SU-DHL-6 (cell line): ENCODE measurements around the gene SLC4A5.

Experiments used
- H2AFZ ChIP-seq: fragments of 200-600 bp; sonication (generic); 2 replicates; pipeline ENCODE4 v1.6.1; 2014; ENCODE audit warnings: low read depth, mild to moderate bottlenecking, moderate library complexity, mixed read lengths, antibody characterized with exemption, low read length; ENCODE audit not compliant: severe bottlenecking
- H3F3A ChIP-seq: fragments of 200-600 bp; shearing (Covaris generic); 2 replicates; pipeline ENCODE4 v1.6.0; 2016; ENCODE audit warnings: antibody characterized with exemption, mild to moderate bottlenecking; ENCODE audit not compliant: insufficient read depth
- H3K27ac ChIP-seq: fragments of 200-600 bp; sonication (generic); 2 replicates; pipeline ENCODE4 v1.5.1; 2016; ENCODE audit warnings: low read depth, mild to moderate bottlenecking, low read length, moderate library complexity, mixed read lengths
- H3K27me3 ChIP-seq: fragments of 200-600 bp; sonication (generic), shearing (Covaris generic); 2 replicates; pipeline ENCODE4 v1.6.0; 2014; ENCODE audit warnings: mild to moderate bottlenecking, low read length
- H3K36me3 ChIP-seq: fragments of 200-600 bp; sonication (generic); 2 replicates; pipeline ENCODE4 v1.6.1; 2014; ENCODE audit warnings: mild to moderate bottlenecking, low read length, mixed read lengths
- H3K4me2 ChIP-seq: fragments of 300-600, 200-600 bp; shearing (Covaris generic), sonication (generic); 2 replicates; pipeline ENCODE4 v1.6.0; 2014; ENCODE audit warnings: low read length, low read depth, mild to moderate bottlenecking; ENCODE audit not compliant: poor library complexity, severe bottlenecking
- H3K4me3 ChIP-seq: fragments of 200-600 bp; sonication (generic); 2 replicates; pipeline ENCODE4 v1.5.1; 2014; ENCODE audit warnings: antibody characterized with exemption, low read length, mild to moderate bottlenecking, mixed read lengths; ENCODE audit not compliant: insufficient read depth, poor library complexity, severe bottlenecking
- H3K79me2 ChIP-seq: fragments of 200-600 bp; sonication (generic); 2 replicates; pipeline ENCODE4 v1.6.1; 2014; ENCODE audit warnings: mild to moderate bottlenecking, low read length, moderate library complexity; ENCODE audit not compliant: insufficient read depth
- H3K9ac ChIP-seq: fragments of 200-600 bp; sonication (generic); 2 replicates; pipeline ENCODE4 v1.7.0; 2014; ENCODE audit warnings: mild to moderate bottlenecking, low read length
- H3K9me2 ChIP-seq: fragments of 200-600 bp; sonication (generic); replicated peaks from 2 replicates; pipeline ENCODE4 v1.6.1; 2014; ENCODE audit warnings: low read length; ENCODE audit not compliant: insufficient read depth
- H3K9me3 ChIP-seq: fragments of 200-600 bp; sonication (generic); 2 replicates; pipeline ENCODE4 v1.6.1; 2014; ENCODE audit warnings: low read length, mixed read lengths; ENCODE audit not compliant: insufficient read depth
- H4K20me1 ChIP-seq: fragments of 200-600 bp; sonication (generic); 2 replicates; pipeline ENCODE4 v1.6.1; 2014; ENCODE audit warnings: low read depth, mild to moderate bottlenecking, antibody characterized with exemption, low read length, moderate library complexity, mixed read lengths
- CTCF ChIP-seq: fragments of 200-600 bp; sonication (generic); IDR thresholded peaks from one replicate; pipeline ENCODE4 v1.5.1; 2017; ENCODE audit warnings: antibody characterized with exemption, mild to moderate bottlenecking, low read length, moderate library complexity; ENCODE audit not compliant: insufficient read depth, poor library complexity, severe bottlenecking
- EZH2phosphoT487 ChIP-seq: fragments of 200-600 bp; sonication (generic), shearing (Covaris generic); conservative IDR thresholded peaks from 2 replicates; pipeline ENCODE4 v1.6.1; 2018; ENCODE audit warnings: mild to moderate bottlenecking, antibody characterized with exemption, low read length, moderate library complexity, mixed read lengths

The SLC4A5 gene

GRCh38 chr2:74385396-74385795, 42.2 kb upstream of the SLC4A5 start:
- H3K27me3 ChIP-seq: no peaks in the 10 kb centered on the region
- TF ChIP-seq CTCF: no peak
- TF ChIP-seq EZH2phosphoT487: no peak
- no peak overlapping the region for H3K9ac ChIP-seq
- no peak overlapping the region for H3K4me3 ChIP-seq
- H3K79me2 ChIP-seq: peaks cover 51% of the 10 kb centered on the region
- H3K36me3 ChIP-seq: no peaks in the 10 kb centered on the region
- no peaks in the 10 kb centered on the region for H3K9me2 ChIP-seq
- no peak overlapping the region for H3K4me2 ChIP-seq
- no peak overlapping the region for H2AFZ ChIP-seq
- H4K20me1 ChIP-seq: no peaks in the 10 kb centered on the region
- no peaks in the 10 kb centered on the region for H3F3A ChIP-seq
- H3K9me3 ChIP-seq: no peaks in the 10 kb centered on the region
- H3K27ac ChIP-seq: no peak overlapping the region

DNA sequence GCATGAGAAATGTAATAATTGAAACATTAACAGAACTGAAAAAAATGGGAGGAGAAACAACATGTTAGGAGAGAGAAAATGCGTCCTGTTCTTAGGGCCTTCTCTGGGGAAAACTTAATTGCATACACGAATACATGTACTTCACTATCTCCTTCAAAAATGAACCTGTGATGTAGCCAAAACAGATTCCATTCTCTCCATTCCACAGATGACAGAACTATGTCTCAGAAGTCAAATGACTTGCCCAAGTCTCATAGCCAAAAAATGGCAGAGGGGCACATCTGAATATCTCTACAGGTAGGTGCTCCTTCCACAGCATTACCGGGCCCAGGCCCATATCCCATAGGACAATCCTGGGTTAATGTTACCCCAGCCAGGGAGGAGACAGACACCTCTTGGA, 40.8 kb upstream of the SLC4A5 start:
- Histone ChIP-seq H3K36me3 (no peaks in the 10 kb centered on the region), H4K20me1 (no peaks in the 10 kb centered on the region), H2AFZ (no peak overlapping the region), H3F3A (no peaks in the 10 kb centered on the region), H3K4me3 (no peak overlapping the region), H3K9me3 (no peaks in the 10 kb centered on the region), H3K79me2 (peaks cover 43% of the 10 kb centered on the region), H3K4me2 (no peak overlapping the region), H3K27me3 (no peaks in the 10 kb centered on the region), H3K27ac (no peak overlapping the region), H3K9me2 (no peaks in the 10 kb centered on the region), H3K9ac (no peak overlapping the region)
- TF ChIP-seq EZH2phosphoT487: no peak
- no peak for TF ChIP-seq CTCF

DNA sequence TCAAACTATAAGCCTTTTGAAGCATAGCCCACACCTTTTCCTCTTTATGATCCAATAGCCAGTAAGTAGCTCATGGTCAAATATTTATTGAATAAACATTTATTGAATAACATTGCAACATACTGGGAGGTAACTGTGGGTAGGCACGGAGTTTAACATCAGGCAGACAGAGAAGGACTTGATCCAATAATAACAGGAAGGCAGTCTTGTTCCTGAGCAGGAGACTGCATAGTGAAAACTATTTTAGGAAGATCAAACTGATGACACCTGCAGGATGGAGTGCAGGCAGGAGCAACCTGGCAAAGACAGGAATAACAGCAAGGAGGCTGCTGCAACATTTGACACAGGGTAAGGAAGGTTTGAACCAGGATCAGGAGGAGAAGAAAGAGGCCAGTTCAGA, 40.0 kb upstream of the SLC4A5 start:
- Histone ChIP-seq H3K4me3 (no peak overlapping the region), H3K9me2 (no peaks in the 10 kb centered on the region), H3F3A (no peaks in the 10 kb centered on the region), H3K9me3 (no peaks in the 10 kb centered on the region), H3K79me2 (peaks cover 39% of the 10 kb centered on the region), H3K4me2 (no peak overlapping the region), H2AFZ (no peak overlapping the region), H3K9ac (no peak overlapping the region), H3K27me3 (no peaks in the 10 kb centered on the region), H4K20me1 (no peaks in the 10 kb centered on the region), H3K27ac (no peak overlapping the region), H3K36me3 (no peaks in the 10 kb centered on the region)
- TF ChIP-seq EZH2phosphoT487 (no peak), CTCF (no peak)
